HEK293 (cell line): ENCODE results near the gene EDEM2.

Experiments
- CTCF ChIP-seq: fragments of 450-650 bp; formaldehyde crosslinking; IDR thresholded peaks from 2 replicates; pipeline ENCODE4 v1.5.1; 2016; ENCODE audit warnings: missing biosample characterization, missing genetic modification characterization
- GLI2 ChIP-seq: fragments of 450-650 bp; formaldehyde crosslinking; IDR thresholded peaks from 2 replicates; pipeline ENCODE4; 2017; ENCODE audit warnings: missing biosample characterization, missing genetic modification characterization, low read depth, borderline replicate concordance
- ZNF16 ChIP-seq: fragments of 450-650 bp; formaldehyde crosslinking; IDR thresholded peaks from 2 replicates; pipeline ENCODE4 v1.5.1; 2016; ENCODE audit warnings: low read depth, missing biosample characterization, missing genetic modification characterization
- ZNF184 ChIP-seq: fragments of 450-650 bp; IDR thresholded peaks from 2 replicates; pipeline ENCODE4 v1.5.1; 2018; ENCODE audit warnings: missing biosample characterization, mild to moderate bottlenecking, missing genetic modification characterization
- ZNF324 ChIP-seq: fragments of 450-650 bp; formaldehyde crosslinking; IDR thresholded peaks from 2 replicates; pipeline ENCODE4 v1.5.1; 2016; ENCODE audit warnings: missing biosample characterization, missing genetic modification characterization
- ZNF350 ChIP-seq: fragments of 450-650 bp; formaldehyde crosslinking; IDR thresholded peaks from 2 replicates; pipeline ENCODE4 v1.5.0; 2017; ENCODE audit warnings: missing biosample characterization, mild to moderate bottlenecking, missing genetic modification characterization
- ZNF449 ChIP-seq: fragments of 450-650 bp; formaldehyde crosslinking; IDR thresholded peaks from 2 replicates; pipeline ENCODE4 v1.5.1; 2017; ENCODE audit warnings: missing biosample characterization, mild to moderate bottlenecking, missing genetic modification characterization, moderate library complexity
- ZNF510 ChIP-seq: fragments of 450-650 bp; formaldehyde crosslinking; IDR thresholded peaks from 2 replicates; pipeline ENCODE4 v1.5.1; 2018; ENCODE audit warnings: mild to moderate bottlenecking, missing genetic modification characterization, missing biosample characterization; ENCODE audit not compliant: insufficient replicate concordance
- ZNF792 ChIP-seq: fragments of 450-650 bp; formaldehyde crosslinking; IDR thresholded peaks from 2 replicates; pipeline ENCODE4 v1.5.1; 2016; ENCODE audit warnings: missing biosample characterization, missing genetic modification characterization
- ZSCAN18 ChIP-seq: fragments of 450-650 bp; formaldehyde crosslinking; IDR thresholded peaks from 2 replicates; pipeline ENCODE4 v1.5.1; 2016; ENCODE audit warnings: missing biosample characterization, missing genetic modification characterization

GRCh38 chr20:35117629-35118028 lies 29.5 kb downstream of the EDEM2 start:
- TF ChIP-seq ZNF449 (tag by site-specific recombination) = no peak
- TF ChIP-seq CTCF (tag by site-specific recombination) = no peak
- TF ChIP-seq ZNF184 (tag by site-specific recombination) = no peak
- TF ChIP-seq ZNF324 (tag by site-specific recombination) = no peak
- no peak for TF ChIP-seq ZNF16 (tag by site-specific recombination)
- TF ChIP-seq ZSCAN18 (tag by site-specific recombination) = no peak
- TF ChIP-seq ZNF792 = no peak
- TF ChIP-seq ZNF350 (tag by site-specific recombination) = no peak
- TF ChIP-seq GLI2 = no peak
- no peak for TF ChIP-seq ZNF510 (tag by site-specific recombination)
